HepG2 (cell line): ENCODE measurements around the gene NYNRIN. TPM values are rescaled to one million over a fixed set of nuclear protein-coding genes. Genes with fewer than 3 reads are reported as not detected.
A peak's percentile ranks its signal among the peaks of the same experiment; 100 is the strongest.

ENCODE experiments used
- CCDC6 ChIP-seq: sonication (generic); formaldehyde crosslinking; IDR thresholded peaks from 2 replicates; pipeline ENCODE4 v1.8.1; 2022; ENCODE audit warnings: mild to moderate bottlenecking, missing genetic modification reagents, moderate library complexity
- DNMT1 ChIP-seq: sonication (generic); formaldehyde crosslinking; IDR thresholded peaks from 2 replicates; pipeline ENCODE4 v1.5.1; 2020; ENCODE audit warnings: mild to moderate bottlenecking, missing genetic modification reagents
- EEA1 ChIP-seq: sonication (generic); formaldehyde crosslinking; IDR thresholded peaks from 2 replicates; pipeline ENCODE4 v1.5.1; 2020; ENCODE audit warnings: mild to moderate bottlenecking, missing genetic modification reagents, borderline replicate concordance
- KDM5B ChIP-seq: sonication (generic); formaldehyde crosslinking; IDR thresholded peaks from 2 replicates; pipeline ENCODE4 v1.4.0; 2020; ENCODE audit warnings: missing genetic modification reagents, mild to moderate bottlenecking, borderline replicate concordance
- MEF2D ChIP-seq: sonication (generic); formaldehyde crosslinking; IDR thresholded peaks from 2 replicates; pipeline ENCODE4 v1.5.1; 2020; ENCODE audit warnings: mild to moderate bottlenecking, missing genetic modification reagents
- MEIS2 ChIP-seq: sonication (generic); formaldehyde crosslinking; IDR thresholded peaks from 2 replicates; pipeline ENCODE4 v1.9.0; 2021; ENCODE audit warnings: mild to moderate bottlenecking, missing genetic modification reagents
- MIXL1 ChIP-seq: IDR thresholded peaks from 2 replicates; pipeline ENCODE4 v1.6.1; 2016
- MTA1 ChIP-seq: sonication (generic); formaldehyde crosslinking; IDR thresholded peaks from 2 replicates; pipeline ENCODE4 v1.4.0; 2020; ENCODE audit warnings: missing genetic modification reagents, mild to moderate bottlenecking, borderline replicate concordance
- NCOA2 ChIP-seq: sonication (generic); formaldehyde crosslinking; IDR thresholded peaks from 2 replicates; pipeline ENCODE4 v1.8.0; 2022; ENCODE audit warnings: inconsistent platforms
- REL ChIP-seq: sonication (generic); formaldehyde crosslinking; conservative IDR thresholded peaks from 2 replicates; pipeline ENCODE4 v1.8.0; 2022; ENCODE audit warnings: mild to moderate bottlenecking, missing genetic modification reagents, moderate library complexity
- TBP ChIP-seq: sonication (generic); formaldehyde crosslinking; IDR thresholded peaks from 2 replicates; pipeline ENCODE4 v1.5.0; 2020; ENCODE audit warnings: missing genetic modification reagents
- ZBTB4 ChIP-seq: sonication (generic); formaldehyde crosslinking; IDR thresholded peaks from 2 replicates; pipeline ENCODE4 v1.4.0; 2020; ENCODE audit warnings: missing genetic modification reagents, mild to moderate bottlenecking, borderline replicate concordance
- ZBTB7B ChIP-seq: sonication (generic); formaldehyde crosslinking; IDR thresholded peaks from 2 replicates; pipeline ENCODE4 v1.4.0; 2020; ENCODE audit warnings: missing genetic modification reagents
- ZFP37 ChIP-seq: sonication (generic); formaldehyde crosslinking; IDR thresholded peaks from 2 replicates; pipeline ENCODE4 v1.4.0; 2020; ENCODE audit warnings: missing genetic modification reagents, borderline replicate concordance
- ZFP90 ChIP-seq: sonication (generic); formaldehyde crosslinking; IDR thresholded peaks from 2 replicates; pipeline ENCODE4 v1.8.0; 2022; ENCODE audit warnings: missing genetic modification reagents, mild to moderate bottlenecking, inconsistent platforms, borderline replicate concordance
- ZFYVE20 ChIP-seq: sonication (generic); formaldehyde crosslinking; IDR thresholded peaks from 2 replicates; pipeline ENCODE4 v1.8.0; 2023; ENCODE audit warnings: low read depth, mild to moderate bottlenecking, moderate library complexity, missing genetic modification reagents, borderline replicate concordance
- ZNF101 ChIP-seq: sonication (generic); formaldehyde crosslinking; IDR thresholded peaks from 2 replicates; pipeline ENCODE4 v1.4.0; 2020; ENCODE audit warnings: mild to moderate bottlenecking, low read depth, missing genetic modification reagents, borderline replicate concordance
- ZNF225 ChIP-seq: sonication (generic); formaldehyde crosslinking; IDR thresholded peaks from 2 replicates; pipeline ENCODE4 v1.4.0; 2020; ENCODE audit warnings: mild to moderate bottlenecking, missing genetic modification reagents
- ZNF24 ChIP-seq: fragments of 450-650 bp; IDR thresholded peaks from 2 replicates; pipeline ENCODE4 v1.6.1; 2017; ENCODE audit warnings: antibody characterized with exemption, mild to moderate bottlenecking
- ZNF326 ChIP-seq: sonication (generic); formaldehyde crosslinking; IDR thresholded peaks from 2 replicates; pipeline ENCODE4 v1.4.0; 2020; ENCODE audit warnings: missing genetic modification reagents, borderline replicate concordance
- ZNF34 ChIP-seq: sonication (generic); formaldehyde crosslinking; IDR thresholded peaks from 2 replicates; pipeline ENCODE4 v1.4.0; 2020; ENCODE audit warnings: mild to moderate bottlenecking, missing genetic modification reagents, borderline replicate concordance
- ZNF343 ChIP-seq: sonication (generic); formaldehyde crosslinking; IDR thresholded peaks from 2 replicates; pipeline ENCODE4 v1.4.0; 2020; ENCODE audit warnings: mild to moderate bottlenecking, missing genetic modification reagents
- ZNF441 ChIP-seq: sonication (generic); formaldehyde crosslinking; IDR thresholded peaks from 2 replicates; pipeline ENCODE4 v1.7.0; 2021; ENCODE audit warnings: missing genetic modification reagents, borderline replicate concordance
- ZNF496 ChIP-seq: sonication (generic); formaldehyde crosslinking; IDR thresholded peaks from 2 replicates; pipeline ENCODE4 v1.8.1; 2023; ENCODE audit warnings: mild to moderate bottlenecking, moderate library complexity, missing genetic modification reagents; ENCODE audit not compliant: insufficient replicate concordance
- ZNF562 ChIP-seq: sonication (generic); formaldehyde crosslinking; IDR thresholded peaks from 2 replicates; pipeline ENCODE4 v1.8.0; 2022; ENCODE audit warnings: missing genetic modification reagents, borderline replicate concordance
- ZNF776 ChIP-seq: sonication (generic); formaldehyde crosslinking; IDR thresholded peaks from 2 replicates; pipeline ENCODE4 v1.4.0; 2020; ENCODE audit warnings: mild to moderate bottlenecking, missing genetic modification reagents
- ZNF780A ChIP-seq: sonication (generic); formaldehyde crosslinking; IDR thresholded peaks from 2 replicates; pipeline ENCODE4 v1.8.0; 2022; ENCODE audit warnings: mild to moderate bottlenecking, missing genetic modification reagents, moderate library complexity
- polyA plus RNA-seq, 8 experiments: library from polyadenylated mRNA; depleted of rRNA in 3 of 8; stranded (reverse) in 7 of 8; unstranded in 1 of 8; fragments of >200 nt; fragmentation: Illumina TruSeq in 4 of 8; extraction: Trizol in 4 of 8; gene quantifications; 2 replicates each; pipeline versions ENCODE4 v1.2.1 to v1.2.3, GENCODE V29; 2011 to 2016; ENCODE audit warnings: low read depth in 4 of 8, missing spikeins in 1 of 8, mixed read lengths in 1 of 8; ENCODE audit not compliant: insufficient read depth in 1 of 8
- total RNA-seq, 5 experiments: library from RNA; depleted of rRNA; stranded (reverse); fragments of >200 nt; fragmentation: Illumina TruSeq; extraction: Trizol; gene quantifications; 2 replicates each; pipeline ENCODE4 v1.2.3, GENCODE V29; 2016; ENCODE audit warnings: low read depth in 1 of 5

Gene NYNRIN
- total and polyA plus RNA-seq, 2 of the 13 experiments (the other 11 are each of a cell fraction or from before 2014, with no cell fraction given): 0.63 to 1.1 TPM

GRCh38 chr14:24428628-24429394 lies 30.0 kb downstream of the NYNRIN start (continued):
- TF ChIP-seq MEIS2 (CRISPR knock-in tag): 0 out of 2 replicates have a peak, but pooled peaks have one; percentile 45
- no peak for TF ChIP-seq ZNF24
- no peak for TF ChIP-seq ZNF496
- no peak for TF ChIP-seq ZBTB7B (CRISPR knock-in tag)
- no peak for TF ChIP-seq CCDC6 (CRISPR knock-in tag)
- no peak for TF ChIP-seq NCOA2 (CRISPR knock-in tag)
- no peak for TF ChIP-seq ZNF441 (CRISPR knock-in tag)
- peak; percentile 11; the same call in 1 of the 2 replicates for TF ChIP-seq ZNF34 (CRISPR knock-in tag)
- peak; percentile 11; the same call in 1 of the 2 replicates for TF ChIP-seq KDM5B (CRISPR knock-in tag)
- TF ChIP-seq MEF2D (CRISPR knock-in tag): 0 out of 2 replicates have a peak, but pooled peaks have one; percentile 15
- TF ChIP-seq ZNF326 (CRISPR knock-in tag): no peak
- 0 out of 2 replicates have a peak, but pooled peaks have one; percentile 24 for TF ChIP-seq EEA1 (CRISPR knock-in tag)
- 0 out of 2 replicates have a peak, but pooled peaks have one; percentile 7 for TF ChIP-seq ZNF101 (CRISPR knock-in tag)
- 0 out of 2 replicates have a peak, but pooled peaks have one; percentile 79 for TF ChIP-seq ZNF776 (CRISPR knock-in tag)
- 0 out of 2 replicates have a peak, but pooled peaks have one; percentile 7 for TF ChIP-seq ZNF225 (CRISPR knock-in tag)
- peak; percentile 64; the same call in 1 of the 2 replicates for TF ChIP-seq ZNF343 (CRISPR knock-in tag)
- no peak for TF ChIP-seq ZBTB4
- TF ChIP-seq MTA1: no peak; the same call in 1 of the 2 replicates
- no peak for TF ChIP-seq ZNF562 (CRISPR knock-in tag)
- no peak for TF ChIP-seq REL
- no peak for TF ChIP-seq TBP (CRISPR knock-in tag)
- peak; percentile 77; the same call in 1 of the 2 replicates for TF ChIP-seq ZFYVE20
- no peak for TF ChIP-seq MIXL1 (CRISPR knock-in tag)
- no peak for TF ChIP-seq ZFP90 (CRISPR knock-in tag)
- TF ChIP-seq ZFP37: no peak
- TF ChIP-seq DNMT1 (CRISPR knock-in tag): no peak
- TF ChIP-seq ZNF780A (CRISPR knock-in tag): 0 out of 2 replicates have a peak, but pooled peaks have one; percentile 21
- TF ChIP-seq, all 625 proteins: peak for 30
